ENCODE measurements around the gene CCDC71.

- no peak for TF ChIP-seq CTCF (conservative IDR thresholded peaks at IDR 0.05; ENCODE audit: low read depth in 2 of 2)
- TF ChIP-seq EZH2phosphoT487 (IDR thresholded peaks at IDR 0.05; ENCODE audit: unreplicated experiment) = no peak
- TF ChIP-seq JUNB (IDR thresholded peaks at IDR 0.05; ENCODE audit: unreplicated experiment) = no peak
- no peak for TF ChIP-seq EZH2 (IDR thresholded peaks at IDR 0.05; ENCODE audit: low read depth, unreplicated experiment)
- no peak; the same call in none of the 2 replicates for TF ChIP-seq POLR2AphosphoS5 (IDR thresholded peaks at IDR 0.05; ENCODE audit: low read depth)
- TF ChIP-seq ZNF114 (CRISPR knock-in tag; IDR thresholded peaks at IDR 0.05) = no peak
Measured at GRCh38 chr3:49165771-49166751, at the start of gene CCDC71.

Measured in GM23338 (cell line).